Pancreas (tissue), 10 donors: Measurements from ENCODE around the gene EGFR. TPM values are rescaled to one million over a fixed set of nuclear protein-coding genes. Genes with fewer than 3 reads are reported as not detected.
A peak's percentile ranks its signal among the peaks of the same experiment; 100 is the strongest.

Experiments
- ATAC-seq, 4 donors: fragments of 200-7000 bp; cut with Tn5 transposase; one replicate each; pipeline versions ENCODE4 v1.8.0 to v1.9.1; 2020; ENCODE audit warnings: mild to moderate bottlenecking in 4 of 4, moderate library complexity in 4 of 4
- DNase-seq, 6 donors: peaks; one replicate each; pipeline ENCODE4 v3.0.0-alpha.2; 2020
- FAIRE-seq: peaks from 2 replicates; lab custom pipeline; 2012; peaks lifted over from hg19 to GRCh38; lab: Jason Lieb, UNC
- H3K27ac ChIP-seq, 4 donors: fragments of 200-600 bp; sonication (generic); 1 replicate in 3 of 4; 2 replicates in 1 of 4; pipeline versions ENCODE4 v1.5.0 to v1.8.0; 2020
- H3K27me3 ChIP-seq, 4 donors: fragments of 200-600 bp; one replicate each; pipeline ENCODE4 v1.8.0; 2021
- H3K36me3 ChIP-seq, 3 donors: fragments of 200-600 bp; sonication (generic) in 1 of 3; one replicate each; pipeline versions ENCODE4 v1.5.0 to v1.8.0; 2020 to 2021
- H3K4me1 ChIP-seq, 3 donors: fragments of 200-600 bp; one replicate each; pipeline ENCODE4 v1.8.0; 2021
- H3K4me3 ChIP-seq, 4 donors: fragments of 200-600 bp; sonication (generic) in 2 of 4; one replicate each; pipeline versions ENCODE4 v1.5.0 to v1.8.0; 2020 to 2021
- H3K9me3 ChIP-seq, 4 donors: fragments of 200-600 bp; one replicate each; pipeline ENCODE4 v1.8.0; 2021
- CTCF ChIP-seq, 4 donors: fragments of 200-600 bp; sonication (generic) in 3 of 4; IDR thresholded peaks; one replicate each; pipeline versions ENCODE4 v1.5.0 to v1.8.0; 2021; ENCODE audit warnings: antibody characterized with exemption in 4 of 4
- WGBS, 2 donors: extraction: QIAGEN DNeasy Blood & Tissue Kit; methylation state at CpG; one replicate each; pipeline ENCODE4 v1.1.7; 2013; 5-methylcytosine and 5-hydroxymethylcytosine counted together
- intact Hi-C, 3 donors: fragments of 100-400 bp; cut with DNase I; formaldehyde crosslinking; loops; one replicate each; pipeline versions ENCODE4 v1.11.1 to v1.14.2; 2022
- polyA plus RNA-seq, 2 donors: library from polyadenylated mRNA; stranded (reverse); fragments of 200-250 nt; gene quantifications; one replicate each; pipeline ENCODE4 v1.2.3, GENCODE V29; 2013
- total RNA-seq, 6 donors: library from RNA; stranded (reverse); fragmentation: NEBNext Ultra II Directional in 4 of 6; extraction: Animal tissue kit (Norgen Biotek cat#: 25700) in 4 of 6; gene quantifications; one replicate each; pipeline versions ENCODE4 v1.2.1 to v1.2.4, GENCODE V29; 2021 to 2023
- donor health status: healthy with polysubstance abuse.
- donor health status: DM: no; HTN: no; CAD: no; lungs with moderate emphysema.
- donor health status: DM: no; HTN: no; CAD: no.
- donor health status: control.
- donor health status: control.
- donor health status: Bipolar disorder and iron deficiency.
- donor health status: DM: yes; HTN: yes; CAD: no.
- donor health status: DM: no; HTN: no; CAD: no.
- donor health status: DM: no; HTN: no; CAD: no.
- donor health status: DM: yes; HTN: yes; CAD: no.

Gene EGFR
- total and polyA plus RNA-seq, 8 donors, result 5.5 to 38.8 (median 30.3) TPM

GRCh38 chr7:55053651-55054571, 35.1 kb downstream of the EGFR start:
- intact Hi-C loops, result no loop called here
- no peaks in the 10 kb centered on the region for H3K27me3 ChIP-seq
- H3K27ac ChIP-seq, result no peak overlapping the region
- H3K4me1 ChIP-seq, result peaks cover 0 to under 1% (median under 1%) of the 10 kb centered on the region in 3 donors
- WGBS, 2 donors, result 86 to 87% methylated on average over 26 of the region's 26 CpGs
- no peaks in the 10 kb centered on the region for H3K9me3 ChIP-seq
- no peaks in the 10 kb centered on the region for H3K36me3 ChIP-seq
- peak in 2 of 4 donors; percentile 15 to 23 for ATAC-seq
- no peak for TF ChIP-seq CTCF (IDR thresholded peaks at IDR 0.05)
- no peak for FAIRE-seq
- DNase-seq, result no peak
- H3K4me3 ChIP-seq, result no peak overlapping the region

GRCh38 chr7:55054758-55055157, 35.9 kb downstream of the EGFR start:
- no peak for DNase-seq
- peaks cover 0 to 2% (median 0%) of the 10 kb centered on the region in 3 donors for H3K4me1 ChIP-seq
- whole genome bisulfite sequencing, 2 donors, result 88 to 98% methylated on average over 9 of the region's 9 CpGs
- FAIRE-seq, result no peak
- no peaks in the 10 kb centered on the region for H3K36me3 ChIP-seq
- no peaks in the 10 kb centered on the region for H3K9me3 ChIP-seq
- no peaks in the 10 kb centered on the region for H3K27me3 ChIP-seq
- H3K27ac ChIP-seq, result no peak overlapping the region
- intact Hi-C loops, result no loop called here
- no peak for TF ChIP-seq CTCF (IDR thresholded peaks at IDR 0.05)
- no peak overlapping the region for H3K4me3 ChIP-seq
- no peak for ATAC-seq

GRCh38 chr7:55055479-55055878, 36.7 kb downstream of the EGFR start:
- no peak for FAIRE-seq
- Histone ChIP-seq H3K27me3 (no peaks in the 10 kb centered on the region), H3K4me3 (no peak overlapping the region), H3K9me3 (no peaks in the 10 kb centered on the region), H3K4me1 (peaks cover 0 to 2% (median 0%) of the 10 kb centered on the region in 3 donors), H3K36me3 (no peaks in the 10 kb centered on the region), H3K27ac (no peak overlapping the region)
- ATAC-seq, result no peak
- intact Hi-C loops, result no loop called here
- WGBS, 2 donors, result 94% methylated on average over 7 of the region's 7 CpGs
- no peak for TF ChIP-seq CTCF (IDR thresholded peaks at IDR 0.05)
- DNase-seq, result no peak

- intact Hi-C loops, result no loop called here
- Histone ChIP-seq H3K27ac (no peak overlapping the region), H3K27me3 (no peaks in the 10 kb centered on the region), H3K4me3 (no peak overlapping the region), H3K36me3 (no peaks in the 10 kb centered on the region), H3K9me3 (no peaks in the 10 kb centered on the region), H3K4me1 (peaks cover 0 to 2% (median 0%) of the 10 kb centered on the region in 3 donors)
- ATAC-seq (no peak), FAIRE-seq (no peak), DNase-seq (no peak)
- TF ChIP-seq CTCF (IDR thresholded peaks at IDR 0.05), result no peak
- WGBS, 2 donors, result 83 to 88% methylated on average over 1 of the region's 1 CpG
Measured at GRCh38 chr7:55056068-55056467, 37.3 kb downstream of the EGFR start.
